GM12864 (cell line): ENCODE data around the gene ZNF440.
"Not testable (repeated sequence)": the region's sequence is repeated elsewhere in the genome, so short reads cannot be mapped to it uniquely, and the experiment has no call there.

ENCODE experiments used
- DNase-seq: peaks from one replicate; pipeline ENCODE4 v3.0.0-alpha.2; 2011; ENCODE audit warnings: low read depth
- H3K4me3 ChIP-seq: 2 replicates; pipeline ENCODE4 v1.5.1; 2011; ENCODE audit warnings: mild to moderate bottlenecking, low read depth, low read length, control low read depth
- TF ChIP-seq, protein P1 (sequence below): IDR thresholded peaks from 2 replicates; pipeline ENCODE4 v1.5.1; 2011; ENCODE audit warnings: low read depth, mild to moderate bottlenecking, moderate library complexity, low read length, control low read depth, inconsistent platforms; ENCODE audit errors: missing control alignments

Gene ZNF440

GRCh38 chr19:11814029-11814699, at the start of gene ZNF440:
TSS of gene ZNF440 (plus strand) at chr19:11814273. CDS start at chr19:11814448, 175 bp downstream.
- H3K4me3 ChIP-seq = peak within 1 kb of the TSS; percentile 84
- TF ChIP-seq, protein P1, sequence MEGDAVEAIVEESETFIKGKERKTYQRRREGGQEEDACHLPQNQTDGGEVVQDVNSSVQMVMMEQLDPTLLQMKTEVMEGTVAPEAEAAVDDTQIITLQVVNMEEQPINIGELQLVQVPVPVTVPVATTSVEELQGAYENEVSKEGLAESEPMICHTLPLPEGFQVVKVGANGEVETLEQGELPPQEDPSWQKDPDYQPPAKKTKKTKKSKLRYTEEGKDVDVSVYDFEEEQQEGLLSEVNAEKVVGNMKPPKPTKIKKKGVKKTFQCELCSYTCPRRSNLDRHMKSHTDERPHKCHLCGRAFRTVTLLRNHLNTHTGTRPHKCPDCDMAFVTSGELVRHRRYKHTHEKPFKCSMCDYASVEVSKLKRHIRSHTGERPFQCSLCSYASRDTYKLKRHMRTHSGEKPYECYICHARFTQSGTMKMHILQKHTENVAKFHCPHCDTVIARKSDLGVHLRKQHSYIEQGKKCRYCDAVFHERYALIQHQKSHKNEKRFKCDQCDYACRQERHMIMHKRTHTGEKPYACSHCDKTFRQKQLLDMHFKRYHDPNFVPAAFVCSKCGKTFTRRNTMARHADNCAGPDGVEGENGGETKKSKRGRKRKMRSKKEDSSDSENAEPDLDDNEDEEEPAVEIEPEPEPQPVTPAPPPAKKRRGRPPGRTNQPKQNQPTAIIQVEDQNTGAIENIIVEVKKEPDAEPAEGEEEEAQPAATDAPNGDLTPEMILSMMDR = no peak
- peak; percentile 73 for DNase-seq

DNA sequence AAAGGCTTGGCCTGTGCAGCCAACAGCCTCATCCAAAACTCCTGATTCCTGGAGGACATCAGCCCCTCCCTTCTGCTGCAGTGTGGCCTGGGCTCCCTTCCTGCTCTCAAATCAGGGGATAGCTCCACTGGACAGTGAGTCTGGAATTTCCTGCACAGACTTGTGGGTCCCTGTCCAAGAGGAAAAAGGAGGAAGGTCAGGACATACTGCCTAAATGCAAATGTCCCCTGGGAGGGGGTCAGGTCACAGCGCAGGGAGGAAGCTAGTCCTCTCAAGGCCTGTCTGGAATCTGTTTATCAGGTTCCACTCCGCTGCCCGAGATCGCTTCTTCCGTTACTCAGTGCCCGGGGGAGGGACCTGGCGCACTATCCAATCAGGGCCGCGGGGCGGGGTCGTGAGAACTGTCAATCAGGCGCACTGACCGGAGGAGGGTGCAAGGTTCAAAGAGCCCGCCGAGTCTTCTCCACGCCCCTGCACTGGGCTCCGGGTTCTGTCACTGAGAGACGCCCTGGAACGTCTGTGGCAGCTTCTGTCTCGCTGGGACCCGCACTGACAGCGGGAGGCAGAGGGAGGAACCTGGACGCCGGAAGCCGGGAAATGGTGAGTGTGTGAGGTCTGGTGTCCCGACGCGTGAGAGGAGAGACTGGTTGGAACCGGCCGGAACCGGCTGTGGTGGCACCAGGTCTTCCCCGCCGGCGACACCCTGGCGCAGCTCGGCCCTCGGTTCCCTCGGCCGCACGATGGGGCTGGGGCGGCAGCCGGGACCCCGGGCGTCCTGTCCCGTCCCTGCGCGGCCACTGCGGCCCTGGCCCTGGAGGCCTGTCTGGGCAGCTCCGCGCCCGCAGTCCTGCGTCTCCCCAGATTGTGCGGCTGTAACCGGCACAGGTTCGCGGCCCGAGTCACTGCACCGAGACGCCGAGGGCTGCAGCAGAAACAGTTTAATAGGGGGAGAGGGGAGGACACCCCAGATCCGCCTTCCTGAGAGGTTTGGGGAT, 47.2 kb upstream of the ZNF440 start, which contains the start of gene ZNF441:
ZNF441 (plus strand) TSS at position 404 of the 995 bp plus-strand sequence; CDS start at position 598, 194 bp downstream.
- TF ChIP-seq, protein P1 = no peak
- peak within 1 kb of the TSS; percentile 97 for H3K4me3 ChIP-seq
- DNase-seq = peak; percentile 87

- peak overlapping the region; percentile 97 for H3K4me3 ChIP-seq
Observed at GRCh38 chr19:11767633-11768133, 46.4 kb upstream of the ZNF440 start.

GRCh38 chr19:11769995-11770394, 44.1 kb upstream of the ZNF440 start:
- no peak for DNase-seq
- TF ChIP-seq, protein P1 = no peak
- H3K4me3 ChIP-seq = no peak overlapping the region

More at GRCh38 chr19:11767633-11768133, 46.4 kb upstream of the ZNF440 start:
- no peak for DNase-seq
- TF ChIP-seq, protein P1 = no peak

- not testable (repeated sequence) for DNase-seq, H3K4me3 ChIP-seq
- TF ChIP-seq, protein P1 = peak; percentile 9
Observed at GRCh38 chr19:11771520-11771919, 42.6 kb upstream of the ZNF440 start.

- not testable (repeated sequence) for H3K4me3 ChIP-seq, DNase-seq
Observed at GRCh38 chr19:11776669-11777068, 37.4 kb upstream of the ZNF440 start.
